SK-N-SH (cell line): Measurements from ENCODE around the gene DEGS2. TPM values are rescaled to one million over a fixed set of nuclear protein-coding genes. Genes with fewer than 3 reads are reported as not detected.

ENCODE experiments used
- CTCF ChIA-PET: fragments of 300-600, 350-600 bp; formaldehyde crosslinking; extraction: SDS; loops from one replicate; lab custom pipeline; 2021; lab: Yijun Ruan, JAX
- POLR2A ChIA-PET: fragments of 350-600 bp; sonication (Branson Sonifier 250); formaldehyde crosslinking; extraction: SDS; loops from one replicate; lab custom pipeline; 2020; ENCODE audit warnings: antibody characterized with exemption, inconsistent platforms; lab: Yijun Ruan, JAX
- DNase-seq: peaks from one replicate; pipeline ENCODE4 v3.0.0; 2012
- H2AFZ ChIP-seq: fragments of 200-600 bp; sonication (generic); 2 replicates; pipeline ENCODE4 v1.8.1; 2016; ENCODE audit warnings: antibody characterized with exemption, mild to moderate bottlenecking, low read depth
- H3F3A ChIP-seq: fragments of 200-600 bp; sonication (generic); replicated peaks from 2 replicates; pipeline ENCODE3; 2016; ENCODE audit warnings: antibody characterized with exemption, mild to moderate bottlenecking; ENCODE audit not compliant: insufficient read depth
- H3K27ac ChIP-seq, 2 experiments: fragments of 200-500 bp in 1 of 2; fragments of 200-600 bp in 1 of 2; sonication (Bioruptor generic) in 1 of 2; sonication (generic), shearing (Covaris generic) in 1 of 2; 2 replicates each; pipeline versions ENCODE4 v1.5.1 to v1.6.1; 2014 to 2016; ENCODE audit warnings: low read depth in 2 of 2, inconsistent platforms in 1 of 2, low read length in 1 of 2, mild to moderate bottlenecking in 1 of 2, mixed read lengths in 1 of 2
- H3K27me3 ChIP-seq: fragments of 200-600 bp; sonication (generic), shearing (Covaris generic); 2 replicates; pipeline ENCODE4 v1.6.1; 2016; ENCODE audit warnings: mixed run types; ENCODE audit not compliant: insufficient read depth
- H3K36me3 ChIP-seq, 2 experiments: fragments of 200-500 bp in 1 of 2; fragments of 200-600 bp in 1 of 2; sonication (Bioruptor generic) in 1 of 2; sonication (generic) in 1 of 2; replicated peaks in 1 of 2; 2 replicates each; pipeline versions ENCODE3 to v1.5.1; 2014 to 2016; ENCODE audit warnings: low read length in 1 of 2, mild to moderate bottlenecking in 1 of 2; ENCODE audit not compliant: insufficient read depth in 2 of 2, control insufficient read depth in 1 of 2
- H3K4me1 ChIP-seq, 2 experiments: fragments of 200-500 bp in 1 of 2; fragments of 200-600 bp in 1 of 2; sonication (Bioruptor generic) in 1 of 2; sonication (generic), shearing (Covaris generic) in 1 of 2; 2 replicates each; pipeline versions ENCODE4 v1.5.1 to v1.6.1; 2014 to 2016; ENCODE audit warnings: low read depth in 1 of 2, low read length in 1 of 2, mixed run types in 1 of 2; ENCODE audit not compliant: insufficient read depth in 2 of 2, control insufficient read depth in 1 of 2
- H3K4me2 ChIP-seq: fragments of 200-600 bp; sonication (generic), shearing (Covaris generic); 2 replicates; pipeline ENCODE4 v1.6.1; 2017; ENCODE audit warnings: mixed run types
- H3K4me3 ChIP-seq, 2 experiments: fragments of 200-500 bp in 1 of 2; fragments of 200-600 bp in 1 of 2; sonication (Bioruptor generic) in 1 of 2; sonication (generic), shearing (Covaris generic) in 1 of 2; 2 replicates each; pipeline versions ENCODE4 v1.5.1 to v1.8.1; 2014 to 2016; ENCODE audit warnings: low read depth in 2 of 2, inconsistent platforms in 1 of 2, low read length in 1 of 2, mild to moderate bottlenecking in 1 of 2, mixed read lengths in 1 of 2, moderate library complexity in 1 of 2
- H3K79me2 ChIP-seq: fragments of 200-600 bp; sonication (generic); 2 replicates; pipeline ENCODE4 v1.8.1; 2017; ENCODE audit warnings: mild to moderate bottlenecking; ENCODE audit not compliant: insufficient read depth
- H3K9ac ChIP-seq: fragments of 200-600 bp; sonication (generic); 2 replicates; pipeline ENCODE4 v1.6.1; 2017; ENCODE audit warnings: mixed run types
- H3K9me2 ChIP-seq: fragments of 200-600 bp; sonication (generic); 2 replicates; pipeline ENCODE4 v1.6.1; 2017; ENCODE audit warnings: mixed run types
- H3K9me3 ChIP-seq: fragments of 200-600 bp; sonication (generic); 2 replicates; pipeline ENCODE4 v1.6.1; 2017; ENCODE audit warnings: mixed run types, mild to moderate bottlenecking, moderate library complexity
- H4K20me1 ChIP-seq: fragments of 200-600 bp; sonication (generic); 2 replicates; pipeline ENCODE4 v1.6.1; 2017; ENCODE audit warnings: mild to moderate bottlenecking, mixed run types; ENCODE audit not compliant: insufficient read depth
- ELF1 ChIP-seq: IDR thresholded peaks from 2 replicates; pipeline ENCODE4 v1.4.0; 2012
- EP300 ChIP-seq, 2 experiments: IDR thresholded peaks; 2 replicates each; pipeline versions ENCODE4 v1.4.0 to v1.6.1; 2012; ENCODE audit warnings: borderline replicate concordance in 1 of 2, low read depth in 1 of 2, low read length in 1 of 2
- FOXJ3 ChIP-seq: sonication (generic); formaldehyde crosslinking; IDR thresholded peaks from 2 replicates; pipeline ENCODE4 v1.5.1; 2020; ENCODE audit warnings: mild to moderate bottlenecking, missing genetic modification reagents
- FOXM1 ChIP-seq: IDR thresholded peaks from 2 replicates; pipeline ENCODE4 v1.4.0; 2012; ENCODE audit warnings: low read depth, mild to moderate bottlenecking
- GABPA ChIP-seq: IDR thresholded peaks from 2 replicates; pipeline ENCODE4 v1.4.0; 2012; ENCODE audit warnings: low read depth, mild to moderate bottlenecking
- GATA2 ChIP-seq: sonication (generic); formaldehyde crosslinking; IDR thresholded peaks from 2 replicates; pipeline ENCODE4 v1.5.0; 2020; ENCODE audit warnings: mild to moderate bottlenecking, missing genetic modification reagents
- JUND ChIP-seq: IDR thresholded peaks from 2 replicates; pipeline ENCODE4 v1.4.0; 2012
- NFIC ChIP-seq: IDR thresholded peaks from 2 replicates; pipeline ENCODE4 v1.4.0; 2012; ENCODE audit warnings: borderline replicate concordance
- NRF1 ChIP-seq: IDR thresholded peaks from 2 replicates; pipeline ENCODE4 v1.6.1; 2012; ENCODE audit warnings: low read depth, mild to moderate bottlenecking, low read length
- RFX5 ChIP-seq: IDR thresholded peaks from 2 replicates; pipeline ENCODE4 v1.6.1; 2012; ENCODE audit warnings: mild to moderate bottlenecking, improper control_type of control experiment, low read length
- RXRA ChIP-seq: IDR thresholded peaks from 2 replicates; pipeline ENCODE4 v1.4.0; 2012; ENCODE audit warnings: low read depth, mild to moderate bottlenecking, borderline replicate concordance
- SIN3A ChIP-seq: IDR thresholded peaks from 2 replicates; pipeline ENCODE4 v1.6.1; 2012; ENCODE audit warnings: low read depth, mild to moderate bottlenecking, low read length, moderate library complexity, borderline replicate concordance
- TEAD4 ChIP-seq: IDR thresholded peaks from 2 replicates; pipeline ENCODE4 v1.4.0; 2012; ENCODE audit warnings: mild to moderate bottlenecking, borderline replicate concordance; ENCODE audit not compliant: insufficient read depth
- WGBS: methylation state at CpG from one replicate; pipeline ENCODE4 v1.1.6; 2017; ENCODE audit warnings: low lambda C conversion rate; 5-methylcytosine and 5-hydroxymethylcytosine counted together
- polyA plus RNA-seq, 3 experiments: library from polyadenylated mRNA; depleted of rRNA; stranded (reverse); fragments of >200 nt; gene quantifications; 2 replicates each; pipeline ENCODE4 v1.2.3, GENCODE V29; 2012
- TF ChIP-seq, protein P1 (sequence below): fragments of 150-350 bp; IDR thresholded peaks from 2 replicates; pipeline ENCODE4 v1.6.1; 2017; ENCODE audit warnings: antibody characterized with exemption, low read length, low read depth, borderline replicate concordance
- TF ChIP-seq, protein P2 (sequence below): fragments of 150-350 bp; IDR thresholded peaks from 2 replicates; pipeline ENCODE4 v1.6.1; 2016; ENCODE audit warnings: mild to moderate bottlenecking, low read depth, low read length
- TF ChIP-seq, protein P3 (sequence below): IDR thresholded peaks from 2 replicates; pipeline ENCODE4 v1.4.0; 2012; ENCODE audit warnings: low read depth
- TF ChIP-seq, protein P4 (sequence below): IDR thresholded peaks from 2 replicates; pipeline ENCODE4 v1.6.1; 2012; ENCODE audit warnings: mild to moderate bottlenecking, low read depth, low read length, moderate library complexity
- TF ChIP-seq, protein P5 (sequence below): IDR thresholded peaks from 2 replicates; pipeline ENCODE4 v1.4.0; 2012; ENCODE audit warnings: low read depth, borderline replicate concordance
- TF ChIP-seq, protein P6 (sequence below): IDR thresholded peaks from 2 replicates; pipeline ENCODE4; 2012

Gene DEGS2
- polyA plus RNA-seq, 1 of the 3 experiments (the other 2 are of a cell fraction) = 0.02 TPM

DNA sequence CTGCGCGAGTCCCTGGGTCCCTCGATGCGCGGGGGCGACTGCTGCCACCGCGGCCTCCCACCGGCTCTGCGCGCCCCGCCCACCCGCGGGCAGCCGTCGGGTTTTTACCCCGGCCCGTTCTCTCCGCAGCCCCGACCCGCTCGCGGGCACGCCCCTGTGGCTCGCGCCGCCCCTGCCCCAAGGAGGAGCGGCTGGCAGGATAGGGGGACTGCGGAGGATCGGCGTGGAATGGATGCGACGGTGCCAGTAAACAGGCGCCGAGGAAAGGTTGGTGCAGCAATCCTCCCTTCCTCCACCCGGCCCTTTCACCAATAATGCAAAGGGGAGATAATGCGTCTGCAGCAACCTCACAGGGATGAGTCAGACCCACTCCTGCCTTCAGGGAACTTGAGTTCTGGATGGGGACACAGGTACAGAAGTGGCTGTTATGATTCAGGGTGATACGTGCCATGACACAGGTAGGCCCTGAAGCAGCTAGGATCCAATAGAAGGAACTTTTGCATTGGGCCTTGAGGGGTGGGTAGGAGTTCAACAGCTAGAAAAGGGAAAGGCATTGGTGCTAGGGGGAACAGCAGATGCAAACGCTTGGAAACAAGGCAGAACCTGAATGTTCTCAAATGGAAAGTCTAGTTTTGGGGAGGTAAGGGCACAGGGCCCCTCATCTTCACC lies 554 bp upstream of the DEGS2 start:
- no peaks in the 10 kb centered on the region for H3F3A ChIP-seq
- peak overlapping the region in 1 of 2 experiments; percentile 38; a peak in 2 of 4 replicates for H3K4me3 ChIP-seq
- no peaks in the 10 kb centered on the region for H3K9me2 ChIP-seq
- peaks cover 0 to 25% of the 10 kb centered on the region in 2 experiments; a peak in 2 of 4 replicates for H3K4me1 ChIP-seq
- H4K20me1 ChIP-seq = no peaks in the 10 kb centered on the region
- no peak overlapping the region for H3K9ac ChIP-seq
- H3K27ac ChIP-seq = no peak overlapping the region
- 34% methylated on average over 12 of the region's 39 CpGs for WGBS
- CTCF ChIA-PET = interaction anchor here (0.7 to 4.1 kb wide), 5 partner anchors 18 to 744 kb away, joined by 3 to 21 read pairs (median 8); no protein-coding TSS in a partner anchor
- DNase-seq = no peak
- H2AFZ ChIP-seq = no peak overlapping the region
- no peaks in the 10 kb centered on the region for H3K36me3 ChIP-seq
- no peaks in the 10 kb centered on the region for H3K79me2 ChIP-seq
- no peak overlapping the region for H3K4me2 ChIP-seq
- no peaks in the 10 kb centered on the region for H3K9me3 ChIP-seq
- peaks cover 12% of the 10 kb centered on the region for H3K27me3 ChIP-seq
- POLR2A ChIA-PET = no interaction called here
- TF ChIP-seq, protein P1, sequence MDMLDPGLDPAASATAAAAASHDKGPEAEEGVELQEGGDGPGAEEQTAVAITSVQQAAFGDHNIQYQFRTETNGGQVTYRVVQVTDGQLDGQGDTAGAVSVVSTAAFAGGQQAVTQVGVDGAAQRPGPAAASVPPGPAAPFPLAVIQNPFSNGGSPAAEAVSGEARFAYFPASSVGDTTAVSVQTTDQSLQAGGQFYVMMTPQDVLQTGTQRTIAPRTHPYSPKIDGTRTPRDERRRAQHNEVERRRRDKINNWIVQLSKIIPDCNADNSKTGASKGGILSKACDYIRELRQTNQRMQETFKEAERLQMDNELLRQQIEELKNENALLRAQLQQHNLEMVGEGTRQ = no peak
- no peak for TF ChIP-seq FOXJ3 (CRISPR knock-in tag)
- no peak for TF ChIP-seq EP300 (IDR thresholded peaks at IDR 0.05; ENCODE audit: borderline replicate concordance in 1 of 2, low read depth in 1 of 2, low read length in 1 of 2)
- TF ChIP-seq TEAD4 = no peak
- no peak for TF ChIP-seq SIN3A
- TF ChIP-seq GABPA = no peak
- TF ChIP-seq JUND = no peak
- TF ChIP-seq, protein P2, sequence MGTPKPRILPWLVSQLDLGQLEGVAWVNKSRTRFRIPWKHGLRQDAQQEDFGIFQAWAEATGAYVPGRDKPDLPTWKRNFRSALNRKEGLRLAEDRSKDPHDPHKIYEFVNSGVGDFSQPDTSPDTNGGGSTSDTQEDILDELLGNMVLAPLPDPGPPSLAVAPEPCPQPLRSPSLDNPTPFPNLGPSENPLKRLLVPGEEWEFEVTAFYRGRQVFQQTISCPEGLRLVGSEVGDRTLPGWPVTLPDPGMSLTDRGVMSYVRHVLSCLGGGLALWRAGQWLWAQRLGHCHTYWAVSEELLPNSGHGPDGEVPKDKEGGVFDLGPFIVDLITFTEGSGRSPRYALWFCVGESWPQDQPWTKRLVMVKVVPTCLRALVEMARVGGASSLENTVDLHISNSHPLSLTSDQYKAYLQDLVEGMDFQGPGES = no peak
- no peak for TF ChIP-seq FOXM1
- TF ChIP-seq, protein P3, sequence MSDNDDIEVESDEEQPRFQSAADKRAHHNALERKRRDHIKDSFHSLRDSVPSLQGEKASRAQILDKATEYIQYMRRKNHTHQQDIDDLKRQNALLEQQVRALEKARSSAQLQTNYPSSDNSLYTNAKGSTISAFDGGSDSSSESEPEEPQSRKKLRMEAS = no peak
- TF ChIP-seq, protein P4, sequence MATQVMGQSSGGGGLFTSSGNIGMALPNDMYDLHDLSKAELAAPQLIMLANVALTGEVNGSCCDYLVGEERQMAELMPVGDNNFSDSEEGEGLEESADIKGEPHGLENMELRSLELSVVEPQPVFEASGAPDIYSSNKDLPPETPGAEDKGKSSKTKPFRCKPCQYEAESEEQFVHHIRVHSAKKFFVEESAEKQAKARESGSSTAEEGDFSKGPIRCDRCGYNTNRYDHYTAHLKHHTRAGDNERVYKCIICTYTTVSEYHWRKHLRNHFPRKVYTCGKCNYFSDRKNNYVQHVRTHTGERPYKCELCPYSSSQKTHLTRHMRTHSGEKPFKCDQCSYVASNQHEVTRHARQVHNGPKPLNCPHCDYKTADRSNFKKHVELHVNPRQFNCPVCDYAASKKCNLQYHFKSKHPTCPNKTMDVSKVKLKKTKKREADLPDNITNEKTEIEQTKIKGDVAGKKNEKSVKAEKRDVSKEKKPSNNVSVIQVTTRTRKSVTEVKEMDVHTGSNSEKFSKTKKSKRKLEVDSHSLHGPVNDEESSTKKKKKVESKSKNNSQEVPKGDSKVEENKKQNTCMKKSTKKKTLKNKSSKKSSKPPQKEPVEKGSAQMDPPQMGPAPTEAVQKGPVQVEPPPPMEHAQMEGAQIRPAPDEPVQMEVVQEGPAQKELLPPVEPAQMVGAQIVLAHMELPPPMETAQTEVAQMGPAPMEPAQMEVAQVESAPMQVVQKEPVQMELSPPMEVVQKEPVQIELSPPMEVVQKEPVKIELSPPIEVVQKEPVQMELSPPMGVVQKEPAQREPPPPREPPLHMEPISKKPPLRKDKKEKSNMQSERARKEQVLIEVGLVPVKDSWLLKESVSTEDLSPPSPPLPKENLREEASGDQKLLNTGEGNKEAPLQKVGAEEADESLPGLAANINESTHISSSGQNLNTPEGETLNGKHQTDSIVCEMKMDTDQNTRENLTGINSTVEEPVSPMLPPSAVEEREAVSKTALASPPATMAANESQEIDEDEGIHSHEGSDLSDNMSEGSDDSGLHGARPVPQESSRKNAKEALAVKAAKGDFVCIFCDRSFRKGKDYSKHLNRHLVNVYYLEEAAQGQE = no peak
- TF ChIP-seq, protein P5, sequence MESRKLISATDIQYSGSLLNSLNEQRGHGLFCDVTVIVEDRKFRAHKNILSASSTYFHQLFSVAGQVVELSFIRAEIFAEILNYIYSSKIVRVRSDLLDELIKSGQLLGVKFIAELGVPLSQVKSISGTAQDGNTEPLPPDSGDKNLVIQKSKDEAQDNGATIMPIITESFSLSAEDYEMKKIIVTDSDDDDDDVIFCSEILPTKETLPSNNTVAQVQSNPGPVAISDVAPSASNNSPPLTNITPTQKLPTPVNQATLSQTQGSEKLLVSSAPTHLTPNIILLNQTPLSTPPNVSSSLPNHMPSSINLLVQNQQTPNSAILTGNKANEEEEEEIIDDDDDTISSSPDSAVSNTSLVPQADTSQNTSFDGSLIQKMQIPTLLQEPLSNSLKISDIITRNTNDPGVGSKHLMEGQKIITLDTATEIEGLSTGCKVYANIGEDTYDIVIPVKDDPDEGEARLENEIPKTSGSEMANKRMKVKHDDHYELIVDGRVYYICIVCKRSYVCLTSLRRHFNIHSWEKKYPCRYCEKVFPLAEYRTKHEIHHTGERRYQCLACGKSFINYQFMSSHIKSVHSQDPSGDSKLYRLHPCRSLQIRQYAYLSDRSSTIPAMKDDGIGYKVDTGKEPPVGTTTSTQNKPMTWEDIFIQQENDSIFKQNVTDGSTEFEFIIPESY = no peak
- TF ChIP-seq, protein P6, sequence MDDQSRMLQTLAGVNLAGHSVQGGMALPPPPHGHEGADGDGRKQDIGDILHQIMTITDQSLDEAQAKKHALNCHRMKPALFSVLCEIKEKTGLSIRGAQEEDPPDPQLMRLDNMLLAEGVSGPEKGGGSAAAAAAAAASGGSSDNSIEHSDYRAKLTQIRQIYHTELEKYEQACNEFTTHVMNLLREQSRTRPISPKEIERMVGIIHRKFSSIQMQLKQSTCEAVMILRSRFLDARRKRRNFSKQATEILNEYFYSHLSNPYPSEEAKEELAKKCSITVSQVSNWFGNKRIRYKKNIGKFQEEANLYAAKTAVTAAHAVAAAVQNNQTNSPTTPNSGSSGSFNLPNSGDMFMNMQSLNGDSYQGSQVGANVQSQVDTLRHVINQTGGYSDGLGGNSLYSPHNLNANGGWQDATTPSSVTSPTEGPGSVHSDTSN = no peak
- no peak for TF ChIP-seq NRF1
- no peak for TF ChIP-seq ELF1
- TF ChIP-seq RFX5 = no peak
- no peak for TF ChIP-seq NFIC
- no peak for TF ChIP-seq RXRA
- TF ChIP-seq GATA2 (CRISPR knock-in tag) = no peak
